ENCODE measurements around the gene SPDYE9.
"Not testable (repeated sequence)": the region's sequence is repeated elsewhere in the genome, so short reads cannot be mapped to it uniquely, and the experiment has no call there.

SPDYE9 gene

GRCh38 chr7:73085938-73086337 is at the start of gene SPDYE9:
Gene SPDYE9, minus strand, starts transcription at chr7:73086038. Its CDS starts 1,800 bp downstream, at chr7:73084238.
- not testable (repeated sequence) for H3K27me3 Mint-ChIP-seq; H3K4me1 Mint-ChIP-seq; H3K36me3 Mint-ChIP-seq (ENCODE audit: low read depth); H3K4me3 Mint-ChIP-seq; ATAC-seq; DNase-seq; H3K9me3 Mint-ChIP-seq; H3K27ac Mint-ChIP-seq

GRCh38 chr7:73134866-73135265 is 49.0 kb upstream of the SPDYE9 start:
- not testable (repeated sequence) for H3K27ac Mint-ChIP-seq; H3K4me1 Mint-ChIP-seq; H3K9me3 Mint-ChIP-seq; H3K36me3 Mint-ChIP-seq (ENCODE audit: low read depth); H3K4me3 Mint-ChIP-seq; DNase-seq; H3K27me3 Mint-ChIP-seq
- ATAC-seq = peak; percentile 46

DNA sequence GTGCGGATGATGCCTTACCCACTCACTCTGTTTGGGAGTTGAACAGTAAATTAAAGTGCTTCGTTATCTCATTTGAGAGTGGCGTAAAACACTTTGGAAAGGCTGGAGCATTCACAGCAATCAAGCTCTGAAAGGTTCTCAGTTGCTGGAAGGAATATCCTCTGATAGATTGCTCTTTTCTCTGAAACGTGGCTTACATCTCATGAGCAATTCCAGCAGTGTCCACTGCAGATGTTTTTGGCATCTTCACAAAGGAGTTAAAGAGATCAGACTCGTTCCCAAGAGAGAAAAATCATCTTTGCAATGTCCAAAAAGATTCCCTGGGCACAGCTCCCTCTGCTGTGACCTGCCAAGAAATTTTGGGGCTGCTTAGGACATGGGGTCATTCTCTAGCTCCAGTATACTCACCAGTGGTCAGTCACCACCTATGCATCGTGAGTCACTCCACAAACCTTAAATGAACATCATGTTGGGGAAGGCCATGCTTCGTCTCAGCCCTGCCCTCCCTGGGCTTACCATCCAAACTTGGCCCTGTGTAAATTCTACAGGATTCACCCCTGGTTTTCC is 46.9 kb upstream of the SPDYE9 start:
- DNase-seq; H3K4me3 Mint-ChIP-seq; H3K27me3 Mint-ChIP-seq; H3K36me3 Mint-ChIP-seq (ENCODE audit: low read depth); H3K27ac Mint-ChIP-seq; H3K4me1 Mint-ChIP-seq; H3K9me3 Mint-ChIP-seq; ATAC-seq: not testable (repeated sequence)

- not testable (repeated sequence) for H3K27ac Mint-ChIP-seq; H3K36me3 Mint-ChIP-seq (ENCODE audit: low read depth); H3K4me3 Mint-ChIP-seq; H3K27me3 Mint-ChIP-seq; ATAC-seq; H3K9me3 Mint-ChIP-seq; H3K4me1 Mint-ChIP-seq; DNase-seq
These were observed 44.8 kb upstream of the SPDYE9 start for GRCh38 chr7:73130612-73131011.

DNA sequence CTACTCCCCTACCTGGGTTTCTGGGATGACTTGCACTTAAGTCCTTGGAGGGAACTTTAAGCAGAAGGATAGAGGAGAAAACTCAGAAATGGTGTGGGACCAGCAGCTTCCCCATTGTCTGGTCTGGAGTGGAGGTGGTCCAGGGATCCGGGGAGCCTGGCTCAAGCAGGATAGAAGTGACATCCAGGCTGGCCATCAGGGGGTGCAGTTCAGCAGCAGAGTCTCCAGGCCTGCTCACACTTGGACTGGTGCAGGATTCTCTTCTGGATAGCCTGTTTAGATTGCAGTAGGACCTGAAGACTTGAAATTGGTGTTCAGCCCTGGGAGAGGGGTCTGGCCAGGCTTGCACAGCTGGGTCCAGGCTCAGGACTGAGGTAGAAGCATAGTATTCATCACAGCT is 38.3 kb upstream of the SPDYE9 start:
- not testable (repeated sequence) for ATAC-seq; DNase-seq; H3K27ac Mint-ChIP-seq; H3K27me3 Mint-ChIP-seq; H3K4me3 Mint-ChIP-seq; H3K9me3 Mint-ChIP-seq; H3K36me3 Mint-ChIP-seq (ENCODE audit: low read depth); H3K4me1 Mint-ChIP-seq

GRCh38 chr7:73122778-73123447 is 37.1 kb upstream of the SPDYE9 start:
- H3K27ac Mint-ChIP-seq; H3K27me3 Mint-ChIP-seq; H3K4me3 Mint-ChIP-seq; H3K9me3 Mint-ChIP-seq; ATAC-seq; H3K4me1 Mint-ChIP-seq; DNase-seq; H3K36me3 Mint-ChIP-seq (ENCODE audit: low read depth): not testable (repeated sequence)

- not testable (repeated sequence) for H3K4me1 Mint-ChIP-seq; H3K36me3 Mint-ChIP-seq (ENCODE audit: low read depth); H3K27ac Mint-ChIP-seq; H3K9me3 Mint-ChIP-seq; DNase-seq; H3K4me3 Mint-ChIP-seq; H3K27me3 Mint-ChIP-seq
- ATAC-seq = peak; percentile 47
These were observed 32.3 kb upstream of the SPDYE9 start for GRCh38 chr7:73118155-73118554.

DNA sequence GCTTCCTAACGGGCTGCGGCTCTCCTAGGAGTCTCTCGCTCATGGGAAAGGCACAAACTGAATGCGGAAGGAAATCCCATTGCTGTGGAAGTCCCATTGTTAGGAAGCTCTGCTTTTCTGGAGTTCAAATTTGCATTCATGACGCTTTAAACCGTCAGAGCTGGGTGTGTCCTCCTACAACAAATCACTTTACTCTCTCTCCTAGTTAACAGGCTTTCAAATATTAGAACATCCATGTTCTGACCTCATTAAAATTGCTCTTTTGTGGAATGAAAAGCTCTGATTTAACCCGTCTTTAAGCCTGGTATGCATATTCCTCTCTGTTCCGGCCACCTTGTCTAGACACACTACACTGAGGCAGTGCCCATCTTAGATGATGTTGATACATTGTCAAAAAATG is 28.0 kb downstream of the SPDYE9 start, which contains the start of gene SPDYE11:
Gene SPDYE11, minus strand, starts transcription at position 101 of the 400 bp plus-strand sequence. CDS start 1,800 bp downstream, outside the sequence.
- not testable (repeated sequence) for H3K4me1 Mint-ChIP-seq; H3K9me3 Mint-ChIP-seq; ATAC-seq; H3K27me3 Mint-ChIP-seq; DNase-seq; H3K27ac Mint-ChIP-seq; H3K36me3 Mint-ChIP-seq (ENCODE audit: low read depth); H3K4me3 Mint-ChIP-seq

GRCh38 chr7:73029666-73030065 is 56.2 kb downstream of the SPDYE9 start, which contains the start of gene SPDYE8:
Gene SPDYE8, minus strand, starts transcription at chr7:73029766. Its CDS starts 1,800 bp downstream, at chr7:73027966.
- H3K27ac Mint-ChIP-seq; H3K27me3 Mint-ChIP-seq; DNase-seq; H3K4me3 Mint-ChIP-seq; ATAC-seq; H3K4me1 Mint-ChIP-seq; H3K36me3 Mint-ChIP-seq (ENCODE audit: low read depth); H3K9me3 Mint-ChIP-seq: not testable (repeated sequence)
